ENCODE results near the gene CCDC40.

Gene CCDC40

GRCh38 chr17:80119271-80119791, 82.9 kb downstream of the CCDC40 start:
- DNase-seq, result no peak

GRCh38 chr17:80119839-80120238, 83.4 kb downstream of the CCDC40 start:
- no peak for DNase-seq

- DNase-seq, result no peak
Measured at GRCh38 chr17:80122026-80122575, 85.7 kb downstream of the CCDC40 start.

- no peak for DNase-seq
Measured at GRCh38 chr17:80122926-80123505, 86.6 kb downstream of the CCDC40 start.

- no peak for DNase-seq
Measured at GRCh38 chr17:80123791-80124190, 87.3 kb downstream of the CCDC40 start.

GRCh38 chr17:80124351-80124981, 88.0 kb downstream of the CCDC40 start:
- DNase-seq, result no peak

- DNase-seq, result no peak
Measured at GRCh38 chr17:80125656-80126448, 89.4 kb downstream of the CCDC40 start.

- DNase-seq, result no peak
Measured at GRCh38 chr17:80126449-80126715, 89.9 kb downstream of the CCDC40 start.

GRCh38 chr17:80129006-80129565, 92.6 kb downstream of the CCDC40 start:
- DNase-seq, result no peak

GRCh38 chr17:80130992-80131391, 94.5 kb downstream of the CCDC40 start:
- no peak for DNase-seq

- no peak for DNase-seq
Measured at GRCh38 chr17:80132906-80133625, 96.6 kb downstream of the CCDC40 start.

GRCh38 chr17:80133626-80133970, 97.2 kb downstream of the CCDC40 start:
- DNase-seq, result no peak

GRCh38 chr17:80137131-80137530, 100.7 kb downstream of the CCDC40 start:
- DNase-seq, result no peak

GRCh38 chr17:80138856-80139426, 102.5 kb downstream of the CCDC40 start:
- no peak for DNase-seq

- no peak for DNase-seq
Measured at GRCh38 chr17:80141463-80142165, 105.2 kb downstream of the CCDC40 start.

GRCh38 chr17:80142929-80143328, 106.5 kb downstream of the CCDC40 start:
- no peak for DNase-seq

- DNase-seq, result peak; percentile 22
Measured at GRCh38 chr17:80145076-80146075, 108.9 kb downstream of the CCDC40 start.

- DNase-seq, result peak; percentile 30
Measured at GRCh38 chr17:80146121-80147034, 109.9 kb downstream of the CCDC40 start.

GRCh38 chr17:80147035-80147822, 110.8 kb downstream of the CCDC40 start, which contains the start of gene EIF4A3:
Gene EIF4A3, minus strand, starts transcription at chr17:80147128. Its CDS starts 167 bp downstream, at chr17:80146961.
- DNase-seq, result peak; percentile 98

All from CD4-positive, alpha-beta T cell treated with Interleukin-21 for 1 hour (primary cell).